Thoracic aorta (tissue), 2 donors: Measurements from ENCODE around the gene ADORA3. TPM values are rescaled to one million over a fixed set of nuclear protein-coding genes. Genes with fewer than 3 reads are reported as not detected.

Source experiments
- ATAC-seq: fragments of 150-250 bp; one replicate; pipeline ENCODE4 v1.8.0; 2017; ENCODE audit warnings: low read depth; ENCODE audit not compliant: insufficient number of reproducible peaks, low FRiP score
- DNase-seq: peaks from one replicate; pipeline ENCODE4 v3.0.0-alpha.2; 2020; ENCODE audit warnings: low spot score
- H3K27ac ChIP-seq, 2 donors: fragments of 200-600 bp; sonication (generic); 1 replicate in 1 of 2; 2 replicates in 1 of 2; pipeline ENCODE4 v1.5.1; 2016; ENCODE audit warnings: mild to moderate bottlenecking in 2 of 2, moderate library complexity in 2 of 2
- H3K27me3 ChIP-seq: fragments of 200-600 bp; sonication (generic); replicated peaks from 2 replicates; pipeline ENCODE4 v1.6.0; 2016; ENCODE audit warnings: mild to moderate bottlenecking; ENCODE audit not compliant: insufficient read depth
- H3K36me3 ChIP-seq: fragments of 200-600 bp; sonication (generic); one replicate; pipeline ENCODE4 v1.5.1; 2016
- H3K4me1 ChIP-seq, 2 donors: fragments of 200-600 bp; sonication (generic); 1 replicate in 1 of 2; 2 replicates in 1 of 2; pipeline versions ENCODE4 v1.5.1 to v1.6.0; 2016; ENCODE audit warnings: low read depth in 2 of 2, mild to moderate bottlenecking in 1 of 2; ENCODE audit not compliant: control insufficient read depth in 1 of 2
- H3K4me3 ChIP-seq: fragments of 200-600 bp; sonication (generic); 2 replicates; pipeline ENCODE4 v1.5.1; 2016; ENCODE audit warnings: mild to moderate bottlenecking
- H3K9me3 ChIP-seq: fragments of 200-600 bp; sonication (generic); 2 replicates; pipeline ENCODE4 v1.5.1; 2016
- total RNA-seq, 2 donors: library from RNA; depleted of rRNA; stranded (reverse); fragments of >200 nt; gene quantifications; one replicate each; pipeline versions ENCODE4 v1.1.0 to v1.2.3, GENCODE V29; 2016
- TF ChIP-seq, protein P1 (sequence below): fragments of 200-600 bp; sonication (generic); IDR thresholded peaks from one replicate; pipeline ENCODE4 v1.5.1; 2019; ENCODE audit warnings: antibody characterized with exemption

The ADORA3 gene
- total RNA-seq, 2 donors from 2014 or later, result 6.2 to 29.5 TPM

DNA sequence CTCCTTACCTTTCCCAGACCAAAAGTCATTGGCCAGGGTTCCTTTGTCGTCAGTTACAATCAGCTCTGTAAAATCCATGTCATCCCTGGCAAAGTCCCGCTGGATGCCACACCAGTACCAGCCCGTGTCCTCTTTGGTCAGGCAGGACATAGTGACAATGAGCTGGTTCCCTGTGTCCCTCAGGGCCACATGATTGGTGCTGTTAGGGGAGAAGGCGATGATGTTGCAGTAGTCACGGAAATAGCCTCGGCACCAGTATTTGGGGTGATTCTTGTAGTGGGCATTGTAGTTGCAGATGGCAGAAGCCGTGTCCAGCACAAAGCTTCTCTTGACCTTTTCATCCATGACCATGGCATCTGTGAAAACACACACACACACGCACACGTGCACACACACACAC is 14.8 kb downstream of the ADORA3 start:
- no peak overlapping the region for H3K4me3 ChIP-seq
- TF ChIP-seq, protein P1, sequence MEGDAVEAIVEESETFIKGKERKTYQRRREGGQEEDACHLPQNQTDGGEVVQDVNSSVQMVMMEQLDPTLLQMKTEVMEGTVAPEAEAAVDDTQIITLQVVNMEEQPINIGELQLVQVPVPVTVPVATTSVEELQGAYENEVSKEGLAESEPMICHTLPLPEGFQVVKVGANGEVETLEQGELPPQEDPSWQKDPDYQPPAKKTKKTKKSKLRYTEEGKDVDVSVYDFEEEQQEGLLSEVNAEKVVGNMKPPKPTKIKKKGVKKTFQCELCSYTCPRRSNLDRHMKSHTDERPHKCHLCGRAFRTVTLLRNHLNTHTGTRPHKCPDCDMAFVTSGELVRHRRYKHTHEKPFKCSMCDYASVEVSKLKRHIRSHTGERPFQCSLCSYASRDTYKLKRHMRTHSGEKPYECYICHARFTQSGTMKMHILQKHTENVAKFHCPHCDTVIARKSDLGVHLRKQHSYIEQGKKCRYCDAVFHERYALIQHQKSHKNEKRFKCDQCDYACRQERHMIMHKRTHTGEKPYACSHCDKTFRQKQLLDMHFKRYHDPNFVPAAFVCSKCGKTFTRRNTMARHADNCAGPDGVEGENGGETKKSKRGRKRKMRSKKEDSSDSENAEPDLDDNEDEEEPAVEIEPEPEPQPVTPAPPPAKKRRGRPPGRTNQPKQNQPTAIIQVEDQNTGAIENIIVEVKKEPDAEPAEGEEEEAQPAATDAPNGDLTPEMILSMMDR, result no peak
- H3K4me1 ChIP-seq, result no peaks in the 10 kb centered on the region
- ATAC-seq (no peak), DNase-seq (no peak)
- no peaks in the 10 kb centered on the region for H3K36me3 ChIP-seq
- H3K27ac ChIP-seq, result peak overlapping the region in 1 of 2 donors; percentile 11
- no peaks in the 10 kb centered on the region for H3K27me3 ChIP-seq
- no peaks in the 10 kb centered on the region for H3K9me3 ChIP-seq

DNA sequence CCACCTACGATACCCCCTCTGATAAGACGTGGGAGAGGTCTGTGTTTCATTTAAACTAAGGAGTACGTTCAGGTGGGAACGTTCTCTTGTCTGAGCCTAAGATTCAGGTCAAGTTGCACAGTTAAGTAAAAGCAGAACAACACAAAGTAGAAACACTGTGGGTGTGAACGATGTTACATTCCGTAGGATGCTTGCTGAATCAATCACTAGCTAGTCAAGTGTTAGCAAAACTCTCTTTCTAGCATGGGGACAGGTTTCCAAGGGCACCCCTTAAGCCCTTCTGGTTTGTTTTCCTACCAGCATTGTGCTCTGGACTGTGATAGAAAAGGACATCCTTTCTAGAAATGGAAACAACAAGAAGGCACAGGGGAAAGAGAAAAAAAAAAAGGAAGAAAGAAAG is 16.3 kb downstream of the ADORA3 start:
- H3K27ac ChIP-seq, result no peak overlapping the region
- H3K4me3 ChIP-seq, result no peak overlapping the region
- no peaks in the 10 kb centered on the region for H3K36me3 ChIP-seq
- TF ChIP-seq, protein P1, result no peak
- DNase-seq, result no peak
- no peaks in the 10 kb centered on the region for H3K9me3 ChIP-seq
- H3K27me3 ChIP-seq, result no peaks in the 10 kb centered on the region
- ATAC-seq, result no peak
- no peaks in the 10 kb centered on the region for H3K4me1 ChIP-seq

DNA sequence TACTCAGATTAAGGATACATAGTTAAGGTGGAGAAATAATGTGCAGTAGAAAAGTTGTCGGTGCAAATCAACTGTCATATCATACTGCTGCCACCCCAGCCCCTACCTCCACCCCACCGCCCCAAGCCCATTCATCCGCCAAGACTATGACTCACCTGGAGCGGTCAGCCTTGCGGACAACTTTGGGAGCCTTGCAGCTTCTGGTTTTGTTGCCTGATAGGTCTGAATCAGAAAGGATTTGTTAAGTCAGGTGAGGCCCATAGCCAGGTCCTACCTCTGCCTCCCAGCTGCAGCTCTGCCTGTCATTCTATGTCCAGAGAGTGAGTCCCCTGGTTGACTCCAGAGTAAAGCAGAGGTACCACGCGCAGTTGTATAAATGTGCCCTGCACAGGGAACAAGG is 17.0 kb downstream of the ADORA3 start:
- Histone ChIP-seq H3K9me3 (no peaks in the 10 kb centered on the region), H3K4me1 (no peaks in the 10 kb centered on the region), H3K4me3 (no peak overlapping the region), H3K36me3 (no peaks in the 10 kb centered on the region), H3K27me3 (no peaks in the 10 kb centered on the region), H3K27ac (no peak overlapping the region)
- DNase-seq (no peak), ATAC-seq (no peak)
- TF ChIP-seq, protein P1, result no peak

DNA sequence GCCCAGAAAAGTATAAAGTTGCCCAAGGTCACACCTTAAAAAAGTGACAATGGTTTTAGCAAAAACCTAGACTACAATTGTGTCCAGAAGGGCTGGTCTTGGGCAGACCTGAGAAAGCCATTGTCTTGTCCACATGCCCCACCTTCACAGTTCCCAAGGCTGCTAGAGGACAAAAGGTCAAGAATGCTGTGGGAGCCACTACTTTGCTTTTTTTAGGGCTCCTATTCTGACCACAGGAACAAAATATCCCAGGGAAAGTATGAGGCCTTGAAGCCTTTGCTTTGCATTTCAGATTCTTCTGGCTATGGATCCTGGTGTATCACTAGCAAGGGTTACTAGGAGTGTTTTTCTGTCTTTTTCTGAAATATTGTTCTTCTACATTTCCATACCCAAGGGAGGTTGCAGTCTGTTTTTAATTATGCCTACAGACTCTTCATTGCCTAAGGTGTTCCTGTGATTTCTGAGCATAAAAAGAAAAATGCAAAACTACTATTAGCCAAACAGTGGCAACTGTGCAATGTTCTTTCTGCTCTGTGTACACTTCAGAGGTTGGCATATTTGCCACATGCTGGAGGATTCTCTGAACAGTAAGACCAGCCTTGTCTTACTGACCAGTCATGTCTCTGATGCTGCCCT is 18.9 kb downstream of the ADORA3 start:
- ATAC-seq (no peak), DNase-seq (no peak)
- no peaks in the 10 kb centered on the region for H3K9me3 ChIP-seq
- TF ChIP-seq, protein P1, result no peak
- H3K27me3 ChIP-seq, result no peaks in the 10 kb centered on the region
- H3K27ac ChIP-seq, result no peak overlapping the region
- H3K4me1 ChIP-seq, result no peaks in the 10 kb centered on the region
- no peaks in the 10 kb centered on the region for H3K36me3 ChIP-seq
- H3K4me3 ChIP-seq, result no peak overlapping the region

DNA sequence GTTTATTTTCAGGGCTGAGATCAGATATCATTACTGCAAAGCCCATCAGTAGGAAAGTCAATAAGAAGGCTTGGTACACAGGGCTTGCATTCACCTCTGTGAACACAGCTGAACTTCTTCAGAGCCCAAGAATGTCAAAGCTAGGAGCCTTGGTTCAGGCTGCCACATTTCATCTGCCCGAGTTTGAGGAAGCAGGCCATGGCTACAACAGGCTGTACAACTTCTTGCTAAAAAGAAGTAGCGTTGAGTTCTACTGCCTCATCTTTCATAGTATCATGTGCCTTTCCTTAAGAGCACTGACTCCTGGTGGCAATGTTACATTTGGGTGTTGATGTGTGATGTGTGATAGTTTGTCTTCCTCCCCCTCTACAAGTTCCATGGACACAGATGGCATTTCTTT is 19.6 kb downstream of the ADORA3 start:
- no peak for ATAC-seq

More for the DNA sequence above, 19.6 kb downstream of the ADORA3 start:
- TF ChIP-seq, protein P1, result no peak
- H3K4me3 ChIP-seq, result no peak overlapping the region
- no peak for DNase-seq
- no peaks in the 10 kb centered on the region for H3K36me3 ChIP-seq
- no peaks in the 10 kb centered on the region for H3K9me3 ChIP-seq
- no peaks in the 10 kb centered on the region for H3K4me1 ChIP-seq
- no peak overlapping the region for H3K27ac ChIP-seq
- H3K27me3 ChIP-seq, result no peaks in the 10 kb centered on the region
